Tibial artery (tissue), 4 donors: ENCODE data around the gene CNNM3.

Experiments used
- DNase-seq, 2 donors: peaks; one replicate each; pipeline ENCODE4 v3.0.0-alpha.2; 2019
- H3K27ac ChIP-seq, 2 donors: fragments of 200-600 bp; sonication (generic) in 1 of 2; 1 replicate in 1 of 2; 2 replicates in 1 of 2; pipeline ENCODE4 v1.5.1; 2018 to 2019; ENCODE audit warnings: mild to moderate bottlenecking in 1 of 2
- H3K27me3 ChIP-seq, 2 donors: fragments of 200-600 bp; sonication (generic) in 1 of 2; one replicate each; pipeline versions ENCODE4 v1.5.1 to v1.6.0; 2016 to 2019
- H3K36me3 ChIP-seq, 3 donors: fragments of 200-600 bp; sonication (generic) in 2 of 3; one replicate each; pipeline ENCODE4 v1.5.1; 2016 to 2019; ENCODE audit warnings: mild to moderate bottlenecking in 2 of 3
- H3K4me1 ChIP-seq, 4 donors: fragments of 200-600 bp; sonication (generic) in 2 of 4; 1 replicate in 3 of 4; 2 replicates in 1 of 4; pipeline ENCODE4 v1.5.1; 2016 to 2019
- H3K4me3 ChIP-seq, 2 donors: fragments of 200-600 bp; sonication (generic) in 1 of 2; 1 replicate in 1 of 2; 2 replicates in 1 of 2; pipeline ENCODE4 v1.5.1; 2018 to 2019; ENCODE audit warnings: mild to moderate bottlenecking in 2 of 2
- H3K9me3 ChIP-seq, 3 donors: fragments of 200-600 bp; sonication (generic) in 1 of 3; one replicate each; pipeline ENCODE4 v1.5.1; 2016 to 2019
- CTCF ChIP-seq, 2 experiments: fragments of 200-600 bp in 1 of 2; fragments of 450-650 bp in 1 of 2; IDR thresholded peaks; one replicate each; pipeline ENCODE4 v1.5.1; 2017 to 2019; ENCODE audit warnings: antibody characterized with exemption in 2 of 2, mild to moderate bottlenecking in 1 of 2, moderate library complexity in 1 of 2
- intact Hi-C: fragments of 100-400 bp; cut with DNase I; formaldehyde crosslinking; loops from one replicate; pipeline ENCODE4 v1.15.0; 2023; ENCODE audit warnings: low total_unique reads

Gene CNNM3

GRCh38 chr2:96875498-96876268, 59.6 kb downstream of the CNNM3 start:
- no peak for TF ChIP-seq CTCF (IDR thresholded peaks at IDR 0.05)
- Histone ChIP-seq H3K27me3 (no peaks in the 10 kb centered on the region), H3K36me3 (no peaks in the 10 kb centered on the region), H3K4me1 (peaks cover 0 to 33% (median 20%) of the 10 kb centered on the region in 4 donors), H3K27ac (no peak overlapping the region), H3K9me3 (no peaks in the 10 kb centered on the region), H3K4me3 (no peak overlapping the region)
- DNase-seq = no peak
- intact Hi-C loops = no loop called here

DNA sequence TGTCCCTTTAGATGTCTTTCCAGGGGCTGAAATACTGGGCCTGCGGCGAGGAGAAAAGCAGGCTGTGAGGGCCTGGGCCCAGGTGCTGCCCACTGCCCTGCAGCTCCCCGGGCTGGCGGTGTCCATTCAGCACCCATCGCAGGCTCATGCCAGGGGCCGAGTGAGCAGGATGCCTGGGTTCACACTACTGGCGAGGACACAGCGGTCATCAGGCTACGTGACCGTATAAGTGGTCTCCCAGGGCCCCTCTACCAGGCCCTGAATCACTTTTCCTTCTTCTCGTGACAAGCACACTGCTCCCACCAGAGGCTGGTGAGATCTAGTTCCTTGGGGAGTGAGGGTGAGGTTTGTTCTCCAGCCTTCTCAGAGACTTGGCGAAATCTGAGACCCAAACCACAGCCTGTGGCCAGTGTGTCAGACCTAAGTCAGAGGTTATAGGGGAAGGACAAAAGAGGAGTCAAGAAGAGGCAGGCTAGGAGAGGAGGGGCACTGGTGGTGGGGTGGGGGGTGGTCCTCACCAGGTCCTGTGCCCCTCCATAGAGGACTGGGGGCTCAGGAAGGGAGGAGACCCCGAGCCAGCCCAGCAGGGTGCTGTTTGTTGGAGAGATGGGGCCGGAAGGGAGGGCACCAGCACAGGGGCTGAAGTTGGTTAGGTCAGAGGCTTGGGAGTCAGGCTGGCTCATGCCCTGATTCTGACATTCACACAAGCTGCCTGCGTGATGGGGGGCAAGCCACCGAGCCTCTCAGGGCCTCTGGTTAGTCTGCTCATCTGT, 60.4 kb downstream of the CNNM3 start:
- peaks cover 0 to 25% (median 12%) of the 10 kb centered on the region in 4 donors for H3K4me1 ChIP-seq
- DNase-seq = no peak
- intact Hi-C loops = no loop called here

DNA sequence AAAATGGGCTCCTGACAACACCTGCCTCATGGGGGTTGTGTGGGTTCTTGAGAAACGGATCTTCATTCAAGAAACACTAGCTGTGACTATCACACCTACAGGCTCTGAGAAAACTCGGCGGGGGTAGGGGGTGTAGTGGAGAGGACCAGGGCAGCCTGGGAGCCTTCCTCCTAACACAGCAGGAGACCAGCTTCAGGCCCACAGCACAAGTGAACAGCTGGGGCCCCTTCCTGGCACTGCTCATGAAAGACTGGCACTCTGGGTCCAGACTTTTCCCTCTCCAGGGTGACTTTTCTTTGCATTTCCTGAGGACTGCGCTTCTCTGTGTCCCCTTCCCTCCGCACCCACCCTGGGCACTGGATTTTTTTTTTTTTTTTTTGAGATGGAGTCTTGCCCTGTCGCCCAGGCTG, 61.0 kb downstream of the CNNM3 start:
- no peak overlapping the region for H3K4me3 ChIP-seq
- H3K4me1 ChIP-seq = peaks cover 0 to 25% (median 12%) of the 10 kb centered on the region in 4 donors
- no peaks in the 10 kb centered on the region for H3K36me3 ChIP-seq
- no peak for DNase-seq
- no peaks in the 10 kb centered on the region for H3K27me3 ChIP-seq
- no peak overlapping the region for H3K27ac ChIP-seq
- TF ChIP-seq CTCF (IDR thresholded peaks at IDR 0.05) = no peak
- H3K9me3 ChIP-seq = no peaks in the 10 kb centered on the region
- intact Hi-C loops = no loop called here

More for the DNA sequence above, 60.4 kb downstream of the CNNM3 start:
- no peaks in the 10 kb centered on the region for H3K9me3 ChIP-seq
- TF ChIP-seq CTCF (IDR thresholded peaks at IDR 0.05) = no peak
- no peak overlapping the region for H3K27ac ChIP-seq
- no peak overlapping the region for H3K4me3 ChIP-seq
- no peaks in the 10 kb centered on the region for H3K27me3 ChIP-seq
- H3K36me3 ChIP-seq = no peaks in the 10 kb centered on the region

- intact Hi-C loops = no loop called here
- no peaks in the 10 kb centered on the region for H3K27me3 ChIP-seq
- no peaks in the 10 kb centered on the region for H3K36me3 ChIP-seq
- H3K4me3 ChIP-seq = no peak overlapping the region
- H3K9me3 ChIP-seq = no peaks in the 10 kb centered on the region
- H3K4me1 ChIP-seq = peaks cover 0 to 21% (median 11%) of the 10 kb centered on the region in 4 donors
- H3K27ac ChIP-seq = no peak overlapping the region
- DNase-seq = no peak
- TF ChIP-seq CTCF (IDR thresholded peaks at IDR 0.05) = no peak
Measured at GRCh38 chr2:96877631-96878092, 61.6 kb downstream of the CNNM3 start.

DNA sequence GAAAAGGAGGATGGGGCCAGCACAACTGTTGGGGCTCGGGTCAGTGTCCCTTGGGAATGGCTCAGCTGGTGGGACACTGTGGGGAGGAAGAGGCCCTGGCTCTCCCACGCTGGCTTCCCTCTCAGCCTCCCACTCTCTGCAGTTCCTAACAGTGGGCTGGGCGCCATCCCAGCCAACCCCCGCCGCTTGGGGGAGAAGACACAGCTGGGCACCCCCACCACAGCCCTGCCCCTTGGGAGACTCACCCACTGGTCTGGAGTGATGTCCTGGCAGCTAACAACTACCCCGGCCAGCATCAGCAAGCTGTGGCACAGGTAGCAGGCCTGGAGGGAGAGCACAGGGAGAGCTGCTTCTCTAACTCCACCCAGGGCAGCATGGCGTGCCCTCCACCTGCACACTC, 62.1 kb downstream of the CNNM3 start:
- intact Hi-C loops = no loop called here
- no peaks in the 10 kb centered on the region for H3K36me3 ChIP-seq
- peaks cover 0 to 16% (median 9%) of the 10 kb centered on the region in 4 donors for H3K4me1 ChIP-seq
- no peaks in the 10 kb centered on the region for H3K27me3 ChIP-seq
- no peak overlapping the region for H3K27ac ChIP-seq
- no peak for DNase-seq
- H3K9me3 ChIP-seq = no peaks in the 10 kb centered on the region
- no peak for TF ChIP-seq CTCF (IDR thresholded peaks at IDR 0.05)
- no peak overlapping the region for H3K4me3 ChIP-seq
